ENCODE measurements around the gene USP3. TPM values are rescaled to one million over a fixed set of nuclear protein-coding genes. Genes with fewer than 3 reads are reported as not detected.

Gene USP3
- total RNA-seq, 1 experiment from 2014 or later, result 36.6 TPM

- TF ChIP-seq TEAD1 (CRISPR knock-in tag; IDR thresholded peaks at IDR 0.05) (no peak), ZBTB21 (CRISPR knock-in tag; IDR thresholded peaks at IDR 0.05; ENCODE audit: borderline replicate concordance) (no peak), SMAD3 (CRISPR knock-in tag; IDR thresholded peaks at IDR 0.05; ENCODE audit: borderline replicate concordance) (no peak), RORB (CRISPR knock-in tag; IDR thresholded peaks at IDR 0.05) (no peak)
These were observed 100.6 kb downstream of the USP3 start (continued) for GRCh38 chr15:63605036-63605435.

GRCh38 chr15:63605816-63606215 lies 101.4 kb downstream of the USP3 start:
- Mint-ChIP-seq H3K9me3 (no peaks in the 10 kb centered on the region), H3K27ac (no peak overlapping the region), H3K4me1 (peaks cover 10% of the 10 kb centered on the region), H3K4me3 (no peak overlapping the region), H3K27me3 (ENCODE audit: low read depth) (peaks cover 28% of the 10 kb centered on the region), H3K36me3 (peaks cover 9% of the 10 kb centered on the region; the same call in 1 of the 2 replicates)
- no peak for DNase-seq (ENCODE audit: low spot score)
- TF ChIP-seq NR3C1 (CRISPR knock-in tag; conservative IDR thresholded peaks at IDR 0.05; ENCODE audit: low read depth) (no peak), RORB (CRISPR knock-in tag; IDR thresholded peaks at IDR 0.05) (no peak), PRDM15 (CRISPR knock-in tag; IDR thresholded peaks at IDR 0.05) (no peak), EMX1 (CRISPR knock-in tag; IDR thresholded peaks at IDR 0.05) (no peak), ZNF671 (CRISPR knock-in tag; IDR thresholded peaks at IDR 0.05) (no peak), ZNF263 (CRISPR knock-in tag; IDR thresholded peaks at IDR 0.05; ENCODE audit: low read depth) (no peak), KAT7 (CRISPR knock-in tag; IDR thresholded peaks at IDR 0.05; ENCODE audit: borderline replicate concordance) (no peak), ZNF121 (CRISPR knock-in tag; IDR thresholded peaks at IDR 0.05) (no peak), ZNF423 (CRISPR knock-in tag; IDR thresholded peaks at IDR 0.05) (no peak), USF1 (CRISPR knock-in tag; IDR thresholded peaks at IDR 0.05) (no peak), GRHL2 (CRISPR knock-in tag; IDR thresholded peaks at IDR 0.05; ENCODE audit: insufficient replicate concordance, severe bottlenecking) (no peak), ATF6 (CRISPR knock-in tag; IDR thresholded peaks at IDR 0.05) (no peak)
- ChIA-PET CTCF (no interaction called here), POLR2A (no interaction called here)
- ATAC-seq, result no peak

- Mint-ChIP-seq H3K27ac (no peak overlapping the region), H3K4me3 (no peak overlapping the region), H3K9me3 (no peaks in the 10 kb centered on the region), H3K27me3 (ENCODE audit: low read depth) (peaks cover 24% of the 10 kb centered on the region), H3K36me3 (peaks cover 9% of the 10 kb centered on the region; the same call in 1 of the 2 replicates), H3K4me1 (peaks cover 10% of the 10 kb centered on the region)
- DNase-seq (ENCODE audit: low spot score) (no peak), ATAC-seq (no peak)
- CTCF ChIA-PET, result no interaction called here
- POLR2A ChIA-PET, result no interaction called here
- TF ChIP-seq ZNF532 (CRISPR knock-in tag; IDR thresholded peaks at IDR 0.05; ENCODE audit: borderline replicate concordance) (no peak), ATF3 (CRISPR knock-in tag; conservative IDR thresholded peaks at IDR 0.05) (no peak), ETV6 (CRISPR knock-in tag; IDR thresholded peaks at IDR 0.05) (no peak), RELA (CRISPR knock-in tag; IDR thresholded peaks at IDR 0.05; ENCODE audit: borderline replicate concordance) (no peak), FOXK1 (CRISPR knock-in tag; IDR thresholded peaks at IDR 0.05) (no peak), E2F4 (CRISPR knock-in tag; IDR thresholded peaks at IDR 0.05; ENCODE audit: borderline replicate concordance, low read depth) (no peak), IRF2 (CRISPR knock-in tag; IDR thresholded peaks at IDR 0.05; ENCODE audit: borderline replicate concordance, low read depth) (no peak), NR3C1 (CRISPR knock-in tag; conservative IDR thresholded peaks at IDR 0.05; ENCODE audit: low read depth) (no peak), PRRX2 (CRISPR knock-in tag; IDR thresholded peaks at IDR 0.05) (no peak)
These were observed 101.9 kb downstream of the USP3 start for GRCh38 chr15:63606308-63606707.
